ENCODE results near the gene SOX15.

DNA sequence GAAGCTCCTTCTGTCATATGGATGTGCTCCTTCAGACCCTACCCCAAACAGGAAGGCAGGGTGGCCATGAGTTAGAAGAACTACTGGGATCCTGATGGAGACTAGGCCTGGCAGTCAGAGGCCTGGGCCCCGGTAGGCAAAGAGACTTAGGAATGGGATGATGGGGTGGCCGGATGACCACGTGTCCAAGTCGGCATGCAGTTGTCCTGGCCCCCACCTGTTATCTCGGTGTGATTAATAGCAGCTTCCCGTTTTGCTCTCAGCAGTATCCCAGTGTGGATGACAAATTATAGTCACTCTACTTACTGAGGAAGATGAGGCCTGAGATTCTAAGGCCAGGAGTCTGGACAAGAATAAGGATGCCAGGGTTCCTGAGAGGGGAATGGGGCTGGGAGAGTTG, 39.5 kb downstream of the SOX15 start:
- TF ChIP-seq, protein P1, sequence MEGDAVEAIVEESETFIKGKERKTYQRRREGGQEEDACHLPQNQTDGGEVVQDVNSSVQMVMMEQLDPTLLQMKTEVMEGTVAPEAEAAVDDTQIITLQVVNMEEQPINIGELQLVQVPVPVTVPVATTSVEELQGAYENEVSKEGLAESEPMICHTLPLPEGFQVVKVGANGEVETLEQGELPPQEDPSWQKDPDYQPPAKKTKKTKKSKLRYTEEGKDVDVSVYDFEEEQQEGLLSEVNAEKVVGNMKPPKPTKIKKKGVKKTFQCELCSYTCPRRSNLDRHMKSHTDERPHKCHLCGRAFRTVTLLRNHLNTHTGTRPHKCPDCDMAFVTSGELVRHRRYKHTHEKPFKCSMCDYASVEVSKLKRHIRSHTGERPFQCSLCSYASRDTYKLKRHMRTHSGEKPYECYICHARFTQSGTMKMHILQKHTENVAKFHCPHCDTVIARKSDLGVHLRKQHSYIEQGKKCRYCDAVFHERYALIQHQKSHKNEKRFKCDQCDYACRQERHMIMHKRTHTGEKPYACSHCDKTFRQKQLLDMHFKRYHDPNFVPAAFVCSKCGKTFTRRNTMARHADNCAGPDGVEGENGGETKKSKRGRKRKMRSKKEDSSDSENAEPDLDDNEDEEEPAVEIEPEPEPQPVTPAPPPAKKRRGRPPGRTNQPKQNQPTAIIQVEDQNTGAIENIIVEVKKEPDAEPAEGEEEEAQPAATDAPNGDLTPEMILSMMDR (IDR thresholded peaks at IDR 0.05): no peak
- no peak for TF ChIP-seq EP300 (IDR thresholded peaks at IDR 0.05; ENCODE audit: low read depth)
